ENCODE measurements around the gene GPRC5B.

Gene GPRC5B

GRCh38 chr16:19923396-19923795 lies 38.7 kb upstream of the GPRC5B start:
- no peaks in the 10 kb centered on the region for H3K27me3 ChIP-seq (replicated peaks)
- H3K27ac ChIP-seq = no peak overlapping the region
- in situ Hi-C loops (cut with HindIII; ENCODE audit: low pct_ligation_motif_present, low sequenced_read_pairs) = loop anchor here (25.0 kb wide), 1 partner anchor 464 kb away; no protein-coding TSS in a partner anchor
- no peak for DNase-seq
- no peaks in the 10 kb centered on the region for H3K36me3 ChIP-seq (replicated peaks)
- no peak for TF ChIP-seq CTCF (IDR thresholded peaks at IDR 0.05; ENCODE audit: low read depth, low read length, missing control alignments)
- H3K4me3 ChIP-seq (ENCODE audit: low read depth, low read length) = no peak overlapping the region

GRCh38 chr16:19919142-19919541 lies 34.5 kb upstream of the GPRC5B start:
- in situ Hi-C loops (cut with HindIII; ENCODE audit: low pct_ligation_motif_present, low sequenced_read_pairs) = loop anchor here (25.0 kb wide), 1 partner anchor 468 kb away; no protein-coding TSS in a partner anchor
- no peaks in the 10 kb centered on the region for H3K27me3 ChIP-seq (replicated peaks)

DNA sequence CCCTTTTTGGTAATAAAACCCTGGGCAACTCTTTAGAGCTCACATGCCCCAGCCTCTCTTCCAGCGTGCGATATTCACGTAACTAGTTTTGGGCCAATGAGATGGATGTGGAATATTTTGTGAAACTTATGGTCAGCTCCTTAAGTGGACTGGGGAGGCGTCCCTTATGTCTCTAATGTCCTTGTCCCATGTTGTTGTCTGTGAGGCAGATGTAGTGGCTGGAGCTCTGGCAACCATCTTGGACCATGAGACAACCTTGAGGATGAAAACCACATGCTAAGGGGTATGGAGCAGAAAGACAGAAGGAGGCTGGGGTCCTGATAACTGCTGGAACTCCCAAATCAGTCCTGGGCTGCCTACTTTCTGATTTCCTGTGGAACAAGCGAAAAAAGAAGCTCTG lies 31.4 kb upstream of the GPRC5B start:
- Histone ChIP-seq H3K27ac (no peak overlapping the region), H3K27me3 (replicated peaks) (no peaks in the 10 kb centered on the region), H3K4me3 (ENCODE audit: low read depth, low read length) (no peak overlapping the region), H3K36me3 (replicated peaks) (no peaks in the 10 kb centered on the region)
- TF ChIP-seq CTCF (IDR thresholded peaks at IDR 0.05; ENCODE audit: low read depth, low read length, missing control alignments) = no peak
- in situ Hi-C loops (cut with HindIII; ENCODE audit: low pct_ligation_motif_present, low sequenced_read_pairs) = loop anchor here (25.0 kb wide), 1 partner anchor 471 kb away; no protein-coding TSS in a partner anchor
- DNase-seq = no peak

More at GRCh38 chr16:19919142-19919541, 34.5 kb upstream of the GPRC5B start:
- Histone ChIP-seq H3K4me3 (ENCODE audit: low read depth, low read length) (no peak overlapping the region), H3K36me3 (replicated peaks) (no peaks in the 10 kb centered on the region), H3K27ac (no peak overlapping the region)
- no peak for DNase-seq
- no peak for TF ChIP-seq CTCF (IDR thresholded peaks at IDR 0.05; ENCODE audit: low read depth, low read length, missing control alignments)

- H3K4me3 ChIP-seq (ENCODE audit: low read depth, low read length) = no peak overlapping the region
- H3K36me3 ChIP-seq (replicated peaks) = no peaks in the 10 kb centered on the region
- in situ Hi-C loops (cut with HindIII; ENCODE audit: low pct_ligation_motif_present, low sequenced_read_pairs) = loop anchor here (25.0 kb wide), 1 partner anchor 472 kb away; no protein-coding TSS in a partner anchor
- no peak overlapping the region for H3K27ac ChIP-seq
- TF ChIP-seq CTCF (IDR thresholded peaks at IDR 0.05; ENCODE audit: low read depth, low read length, missing control alignments) = no peak
- DNase-seq = no peak
- no peaks in the 10 kb centered on the region for H3K27me3 ChIP-seq (replicated peaks)
Observed at GRCh38 chr16:19914877-19915276, 30.2 kb upstream of the GPRC5B start.

- H3K27ac ChIP-seq = no peak overlapping the region
- H3K4me3 ChIP-seq (ENCODE audit: low read depth, low read length) = no peak overlapping the region
- H3K27me3 ChIP-seq (replicated peaks) = no peaks in the 10 kb centered on the region
- no peak for DNase-seq
- no peaks in the 10 kb centered on the region for H3K36me3 ChIP-seq (replicated peaks)
- in situ Hi-C loops (cut with HindIII; ENCODE audit: low pct_ligation_motif_present, low sequenced_read_pairs) = loop anchor here (25.0 kb wide), 1 partner anchor 474 kb away; no protein-coding TSS in a partner anchor
- no peak for TF ChIP-seq CTCF (IDR thresholded peaks at IDR 0.05; ENCODE audit: low read depth, low read length, missing control alignments)
Observed at GRCh38 chr16:19913340-19913645, 28.6 kb upstream of the GPRC5B start.
